Testis (tissue), 3 donors: ENCODE measurements around the gene PPP1R3E. TPM values are rescaled to one million over a fixed set of nuclear protein-coding genes. Genes with fewer than 3 reads are reported as not detected.
"Not testable (repeated sequence)": the region's sequence is repeated elsewhere in the genome, so short reads cannot be mapped to it uniquely, and the experiment has no call there.

ENCODE experiments used
- DNase-seq: peaks from one replicate; pipeline ENCODE4 v3.0.0-alpha.2; 2019
- H3K27ac ChIP-seq, 2 donors: fragments of 200-600 bp; sonication (generic); one replicate each; pipeline ENCODE4 v1.5.1; 2019
- H3K27me3 ChIP-seq: fragments of 200-600 bp; sonication (generic); one replicate; pipeline ENCODE4 v1.5.1; 2019
- H3K36me3 ChIP-seq: fragments of 200-600 bp; sonication (generic); one replicate; pipeline ENCODE4 v1.5.1; 2017; ENCODE audit warnings: low read depth; ENCODE audit errors: missing control alignments
- H3K4me1 ChIP-seq: fragments of 200-600 bp; sonication (generic); one replicate; pipeline ENCODE4 v1.5.1; 2019
- H3K4me3 ChIP-seq, 2 donors: fragments of 200-600 bp; sonication (generic); one replicate each; pipeline ENCODE4 v1.5.1; 2017 to 2019
- H3K9me3 ChIP-seq: fragments of 200-600 bp; sonication (generic); one replicate; pipeline ENCODE4 v1.5.1; 2017
- CTCF ChIP-seq, 3 experiments: fragments of 450-650 bp in 2 of 3; fragments of 200-600 bp in 1 of 3; sonication (generic) in 1 of 3; IDR thresholded peaks; one replicate each; pipeline ENCODE4 v1.5.1; 2016 to 2019; ENCODE audit warnings: antibody characterized with exemption in 3 of 3, mild to moderate bottlenecking in 2 of 3, moderate library complexity in 1 of 3
- POLR2A ChIP-seq: fragments of 450-650 bp; IDR thresholded peaks from one replicate; pipeline ENCODE4 v1.6.1; 2017; ENCODE audit warnings: antibody characterized with exemption, mild to moderate bottlenecking, moderate library complexity
- WGBS, 2 donors: methylation state at CpG; one replicate each; pipeline ENCODE4 v1.1.5; 2018; 5-methylcytosine and 5-hydroxymethylcytosine counted together
- intact Hi-C: fragments of 100-400 bp; cut with DNase I; formaldehyde crosslinking; loops from one replicate; pipeline ENCODE4 v1.15.1; 2023; ENCODE audit warnings: low total_unique reads
- polyA plus RNA-seq: library from polyadenylated mRNA; stranded (reverse); fragments of 350-450 nt; fragmentation: Illumina TruSeq; extraction: RNeasy Lipid Tissue Mini Kit (QIAGEN cat#74804); gene quantifications from one replicate; pipeline ENCODE4 v1.2.3, GENCODE V29; 2014; ENCODE audit warnings: low read depth, low replicate concordance; ENCODE audit not compliant: insufficient read depth
- total RNA-seq, 2 donors: library from RNA; depleted of rRNA; stranded (reverse); fragments of >200 nt; gene quantifications; one replicate each; pipeline ENCODE4 v1.2.3, GENCODE V29; 2016

PPP1R3E gene
- total and polyA plus RNA-seq, 3 donors from 2014 or later = 30.4 to 43.5 (median 39.2) TPM

- intact Hi-C loops = no loop called here
- H3K9me3 ChIP-seq = no peaks in the 10 kb centered on the region
- H3K36me3 ChIP-seq = no peaks in the 10 kb centered on the region
- WGBS, 2 donors = 0 to 1% methylated on average over 19 to 22 of the region's 22 CpGs
- H3K4me1 ChIP-seq = peaks cover 21% of the 10 kb centered on the region
- peak overlapping the region; percentile 94 to 98 for H3K4me3 ChIP-seq
- TF ChIP-seq POLR2A (no peak), CTCF (IDR thresholded peaks at IDR 0.05) (no peak)
- peak; percentile 22 for DNase-seq
- peak overlapping the region; percentile 99 for H3K27ac ChIP-seq
- H3K27me3 ChIP-seq = no peaks in the 10 kb centered on the region
Measured at GRCh38 chr14:23285530-23286019, 17.1 kb downstream of the PPP1R3E start.

GRCh38 chr14:23284654-23285529 lies 17.8 kb downstream of the PPP1R3E start:
- Histone ChIP-seq H3K27ac (peak overlapping the region; percentile 99), H3K36me3 (no peaks in the 10 kb centered on the region), H3K27me3 (no peaks in the 10 kb centered on the region), H3K9me3 (no peaks in the 10 kb centered on the region), H3K4me1 (peaks cover 21% of the 10 kb centered on the region), H3K4me3 (peak overlapping the region; percentile 94 to 98)
- TF ChIP-seq CTCF (IDR thresholded peaks at IDR 0.05) (no peak), POLR2A (no peak)
- DNase-seq = peak; percentile 37
- 20 to 21% methylated on average over 9 of the region's 9 CpGs for WGBS, 2 donors
- intact Hi-C loops = no loop called here

GRCh38 chr14:23281247-23281646 lies 21.4 kb downstream of the PPP1R3E start:
- no peak overlapping the region for H3K27ac ChIP-seq
- 87 to 94% methylated on average over 6 of the region's 6 CpGs for WGBS, 2 donors
- intact Hi-C loops = no loop called here
- H3K27me3 ChIP-seq = no peaks in the 10 kb centered on the region
- H3K4me3 ChIP-seq = no peak overlapping the region
- H3K4me1 ChIP-seq = peaks cover 14% of the 10 kb centered on the region
- TF ChIP-seq POLR2A (no peak), CTCF (IDR thresholded peaks at IDR 0.05) (no peak)
- no peaks in the 10 kb centered on the region for H3K9me3 ChIP-seq
- H3K36me3 ChIP-seq = no peaks in the 10 kb centered on the region
- DNase-seq = no peak

- intact Hi-C loops, H3K9me3 ChIP-seq, H3K36me3 ChIP-seq, DNase-seq, H3K4me3 ChIP-seq, H3K27me3 ChIP-seq, H3K4me1 ChIP-seq, H3K27ac ChIP-seq: not testable (repeated sequence)
- 94 to 97% methylated on average over 6 of the region's 6 CpGs for WGBS, 2 donors
Measured at GRCh38 chr14:23277928-23278327, 24.7 kb downstream of the PPP1R3E start.

- Histone ChIP-seq H3K27ac (no peak overlapping the region), H3K4me3 (no peak overlapping the region), H3K9me3 (no peaks in the 10 kb centered on the region), H3K36me3 (no peaks in the 10 kb centered on the region), H3K4me1 (no peaks in the 10 kb centered on the region), H3K27me3 (no peaks in the 10 kb centered on the region)
- WGBS, 2 donors = 81 to 82% methylated on average over 3 of the region's 3 CpGs
- DNase-seq = no peak
- TF ChIP-seq CTCF (IDR thresholded peaks at IDR 0.05) (no peak), POLR2A (no peak)
- intact Hi-C loops = no loop called here
Measured at GRCh38 chr14:23277189-23277588, 25.5 kb downstream of the PPP1R3E start.
